ENCODE data around the gene DOP1B. TPM values are rescaled to one million over a fixed set of nuclear protein-coding genes. Genes with fewer than 3 reads are reported as not detected.
A peak's percentile ranks its signal among the peaks of the same experiment; 100 is the strongest.
"Not testable (repeated sequence)": the region's sequence is repeated elsewhere in the genome, so short reads cannot be mapped to it uniquely, and the experiment has no call there.

The DOP1B gene
- total RNA-seq, 2 donors from 2014 or later, result 6.5 to 7.0 TPM

DNA sequence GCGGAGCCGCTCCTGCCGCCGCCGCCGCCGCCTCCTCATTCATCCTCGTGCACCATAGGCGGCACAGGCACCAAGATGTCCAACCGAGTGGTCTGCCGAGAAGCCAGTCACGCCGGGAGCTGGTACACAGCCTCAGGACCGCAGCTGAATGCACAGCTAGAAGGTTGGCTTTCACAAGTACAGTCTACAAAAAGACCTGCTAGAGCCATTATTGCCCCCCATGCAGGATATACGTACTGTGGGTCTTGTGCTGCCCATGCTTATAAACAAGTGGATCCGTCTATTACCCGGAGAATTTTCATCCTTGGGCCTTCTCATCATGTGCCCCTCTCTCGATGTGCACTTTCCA is 26.2 kb upstream of the DOP1B start:
- ATAC-seq; DNase-seq; intact Hi-C loops (cut with DNase I): not testable (repeated sequence)

DNA sequence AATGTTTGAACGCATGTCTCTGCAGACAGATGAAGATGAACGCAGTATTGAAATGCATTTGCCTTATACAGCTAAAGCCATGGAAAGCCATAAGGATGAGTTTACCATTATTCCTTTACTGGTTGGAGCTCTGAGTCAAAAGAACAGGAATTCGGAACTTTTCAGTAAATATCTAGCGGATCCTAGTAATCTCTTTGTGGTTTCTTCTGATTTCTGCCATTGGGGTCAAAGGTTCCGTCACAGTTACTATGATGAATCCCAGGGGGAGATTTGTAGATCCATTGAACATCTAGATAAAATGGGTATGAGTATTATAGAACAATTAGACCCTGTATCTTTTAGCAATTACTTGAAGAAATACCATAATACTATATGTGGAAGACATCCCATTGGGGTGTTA is 25.8 kb upstream of the DOP1B start:
- DNase-seq; ATAC-seq; intact Hi-C loops (cut with DNase I): not testable (repeated sequence)

DNA sequence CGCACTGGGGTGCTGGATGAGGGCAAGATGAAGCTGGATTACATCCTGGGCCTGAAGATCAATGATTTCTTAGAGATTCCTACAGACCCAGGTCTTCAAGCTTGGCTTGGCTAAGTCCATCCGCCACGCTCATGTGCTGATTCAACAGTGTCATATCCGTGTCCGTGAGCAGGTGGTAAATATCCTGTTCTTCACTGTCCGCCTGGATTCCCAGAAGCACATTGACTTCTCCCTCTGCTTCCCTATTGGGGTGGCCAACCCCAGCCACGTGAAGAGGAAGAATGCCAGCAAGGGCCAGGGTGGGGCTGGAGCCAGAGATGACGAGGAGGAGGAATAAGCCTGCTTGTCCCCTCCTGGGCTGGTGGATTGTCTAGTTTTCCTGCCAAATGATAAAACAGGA is 23.9 kb upstream of the DOP1B start:
- intact Hi-C loops (cut with DNase I), result no loop called here
- ATAC-seq, result no peak
- no peak for DNase-seq

DNA sequence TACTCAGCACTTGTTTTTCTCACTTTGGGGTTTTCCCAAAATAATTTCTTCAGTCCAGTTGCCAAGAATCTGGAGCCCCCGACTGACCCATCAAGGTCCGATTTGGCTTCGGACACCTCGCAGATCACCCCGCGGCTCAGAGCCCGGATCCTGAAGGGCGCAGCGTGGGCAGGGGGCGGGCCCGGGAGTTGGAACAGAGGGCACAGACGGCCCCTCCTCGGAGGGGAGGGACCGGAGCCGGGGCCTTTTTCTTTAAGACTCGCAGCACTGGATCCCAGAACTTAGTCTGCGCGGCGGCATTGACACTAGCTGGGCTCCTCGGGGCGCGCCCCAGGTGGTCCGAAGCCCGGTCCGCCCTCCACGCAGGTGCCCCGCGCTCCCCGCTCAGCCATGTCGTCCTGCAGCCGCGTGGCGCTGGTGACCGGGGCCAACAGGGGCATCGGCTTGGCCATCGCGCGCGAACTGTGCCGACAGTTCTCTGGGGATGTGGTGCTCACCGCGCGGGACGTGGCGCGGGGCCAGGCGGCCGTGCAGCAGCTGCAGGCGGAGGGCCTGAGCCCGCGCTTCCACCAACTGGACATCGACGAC is 21.7 kb upstream of the DOP1B start, which contains the start of gene CBR3:
TSS of gene CBR3 (plus strand) at position 277 of the 588 bp plus-strand sequence. CDS start at position 391, 114 bp downstream.
- intact Hi-C loops (cut with DNase I), result no loop called here
- ATAC-seq, result peak; percentile 69 to 74
- DNase-seq, result peak; percentile 68

DNA sequence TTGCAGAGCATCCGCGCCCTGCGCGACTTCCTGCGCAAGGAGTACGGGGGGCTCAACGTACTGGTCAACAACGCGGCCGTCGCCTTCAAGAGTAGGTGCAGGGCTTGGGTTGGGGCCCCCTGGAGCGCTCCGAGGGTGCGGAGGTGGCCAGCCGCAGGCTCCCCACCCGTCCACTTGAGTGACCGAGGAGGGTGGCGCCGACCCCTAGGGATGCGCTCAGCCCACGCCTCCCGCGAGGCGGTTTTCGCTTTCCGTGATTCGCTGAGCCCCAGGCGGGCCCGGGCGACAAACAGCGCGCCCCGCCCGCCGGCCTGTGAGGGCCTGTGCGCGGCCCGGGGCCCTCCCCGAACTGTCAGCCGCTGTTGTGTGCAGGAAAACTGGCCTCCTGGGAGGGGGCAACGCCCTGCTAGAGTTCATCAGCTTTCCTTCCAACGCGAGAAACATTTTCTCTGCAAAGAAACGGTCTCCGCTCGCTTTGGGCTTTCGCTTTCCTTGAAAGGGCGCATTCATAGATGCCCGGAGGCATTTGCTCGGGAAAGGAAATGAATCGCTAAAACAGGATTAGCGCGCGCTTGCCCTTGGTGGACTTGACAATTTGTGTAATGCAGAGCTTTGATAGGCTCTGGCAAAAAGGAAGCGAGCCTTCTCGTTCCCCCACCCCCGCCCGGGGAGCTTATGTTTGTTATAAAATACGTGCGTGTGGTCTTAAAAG is 21.1 kb upstream of the DOP1B start:
- peak; percentile 92 for ATAC-seq
- intact Hi-C loops (cut with DNase I), result no loop called here

DNA sequence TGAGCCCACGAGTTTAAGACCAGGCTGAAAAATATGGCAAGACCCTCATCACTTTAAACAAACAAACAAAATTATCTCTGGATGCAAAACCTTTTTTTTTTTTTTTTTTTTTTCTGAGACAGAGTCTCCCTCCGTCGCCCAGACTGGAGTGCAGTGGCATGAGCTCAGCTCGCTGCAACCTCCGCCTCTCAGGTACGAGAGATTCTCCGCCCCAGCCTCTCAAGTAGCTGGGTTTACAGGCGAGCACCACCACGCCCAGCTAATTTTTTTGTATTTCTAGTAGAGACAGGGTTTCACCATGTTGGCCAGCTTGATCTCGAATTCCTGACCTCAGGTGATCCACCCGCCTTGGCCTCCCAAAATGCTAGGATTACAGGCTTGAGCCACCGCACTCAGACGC is 16.8 kb upstream of the DOP1B start:
- intact Hi-C loops (cut with DNase I), result loop anchor here (5.0 to 10.0 kb wide), 2 partner anchors 185 to 193 kb away; partner anchors contain the start of gene MORC3 (in 1 of the 2)
- not testable (repeated sequence) for DNase-seq, ATAC-seq

More for the DNA sequence above, 21.1 kb upstream of the DOP1B start:
- peak; percentile 83 for DNase-seq

DNA sequence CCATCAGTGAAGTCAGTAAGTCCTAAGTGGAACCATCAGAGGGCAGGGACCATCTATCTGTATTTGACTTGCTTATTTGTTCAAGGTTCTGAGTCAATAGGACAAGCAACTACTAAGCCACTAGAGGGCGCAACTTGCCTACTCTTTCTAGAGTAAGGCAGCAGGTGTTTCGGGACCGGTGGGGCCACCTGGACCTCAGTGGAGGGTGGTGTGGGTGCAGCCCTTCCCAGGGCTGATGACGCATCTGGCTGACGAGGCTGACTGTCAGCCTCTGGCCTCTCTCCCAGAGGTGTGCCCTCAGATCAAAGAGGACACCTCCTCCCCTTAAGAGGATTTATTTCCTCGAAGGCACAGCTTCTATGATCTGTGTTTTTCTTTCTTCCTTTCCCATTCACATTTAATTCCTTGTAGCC is 15.1 kb upstream of the DOP1B start:
- ATAC-seq (peak; percentile 87 to 94), DNase-seq (peak; percentile 79)
- intact Hi-C loops (cut with DNase I), result loop anchor here (5.0 to 10.0 kb wide), 2 partner anchors 183 to 191 kb away; partner anchors contain the start of gene MORC3 (in 1 of the 2)

DNA sequence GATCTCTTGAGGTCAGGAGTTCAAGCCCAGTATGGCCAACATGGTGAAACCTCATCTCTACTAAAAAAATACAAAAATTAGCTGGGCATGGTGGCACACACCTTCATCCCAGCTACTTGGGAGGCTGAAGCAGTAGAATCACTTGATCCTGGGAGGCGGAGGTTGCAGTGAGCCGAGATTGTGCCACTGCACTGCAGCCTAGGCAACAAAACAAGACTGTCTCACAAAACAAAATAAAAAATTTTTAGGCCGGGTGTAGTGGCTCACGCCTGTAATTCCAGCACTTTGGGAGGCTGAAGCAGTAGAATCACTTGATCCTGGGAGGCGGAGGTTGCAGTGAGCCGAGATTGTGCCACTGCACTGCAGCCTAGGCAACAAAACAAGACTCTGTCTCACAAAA is 12.4 kb upstream of the DOP1B start:
- intact Hi-C loops (cut with DNase I), result loop anchor here (5.0 to 10.0 kb wide), 2 partner anchors 181 to 188 kb away; partner anchors contain the start of gene MORC3 (in 1 of the 2)
- not testable (repeated sequence) for ATAC-seq, DNase-seq

DNA sequence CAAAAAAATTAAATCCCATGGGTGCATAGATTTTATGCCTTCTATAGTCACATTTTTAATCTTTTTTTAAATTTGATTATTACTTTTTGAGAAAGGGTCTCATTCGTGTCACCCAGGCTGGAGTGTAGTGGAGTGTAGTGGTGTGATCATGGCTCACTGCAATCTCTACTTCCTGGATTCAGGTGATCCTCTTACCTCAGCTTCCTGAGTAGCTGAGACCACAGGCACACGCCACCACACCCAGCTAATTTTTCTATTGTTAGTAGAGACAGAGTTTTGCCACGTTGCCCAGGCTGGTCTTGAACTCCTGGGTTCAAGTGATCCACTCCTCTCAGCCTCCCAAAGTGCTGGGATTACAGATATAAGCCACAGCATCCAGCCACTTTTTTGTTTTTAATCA is 11.4 kb upstream of the DOP1B start:
- ATAC-seq (no peak), DNase-seq (no peak)
- intact Hi-C loops (cut with DNase I), result loop anchor here in 1 of 2 donors (10.0 kb wide), 1 partner anchor 180 kb away; the partner anchor contains the start of gene MORC3

DNA sequence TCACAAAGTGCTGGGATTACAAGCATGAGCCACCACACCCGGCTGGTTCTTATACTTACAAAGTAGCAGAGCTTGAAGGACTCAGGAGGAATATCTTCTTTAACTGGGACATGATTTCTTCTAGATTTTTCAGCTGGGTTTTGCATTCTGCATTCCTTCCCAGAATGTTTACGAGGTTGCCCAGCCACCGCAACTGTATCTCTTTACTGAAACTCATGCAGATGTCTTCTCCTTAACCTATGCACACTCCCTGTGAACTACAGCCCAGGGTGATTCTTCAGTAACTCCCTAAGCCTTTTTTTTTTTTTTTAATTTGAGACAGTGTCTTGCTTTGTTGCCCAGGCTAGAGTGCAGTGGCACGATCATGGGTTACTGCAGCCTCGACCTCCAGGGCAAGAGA is 8.7 kb upstream of the DOP1B start:
- DNase-seq, result no peak

DNA sequence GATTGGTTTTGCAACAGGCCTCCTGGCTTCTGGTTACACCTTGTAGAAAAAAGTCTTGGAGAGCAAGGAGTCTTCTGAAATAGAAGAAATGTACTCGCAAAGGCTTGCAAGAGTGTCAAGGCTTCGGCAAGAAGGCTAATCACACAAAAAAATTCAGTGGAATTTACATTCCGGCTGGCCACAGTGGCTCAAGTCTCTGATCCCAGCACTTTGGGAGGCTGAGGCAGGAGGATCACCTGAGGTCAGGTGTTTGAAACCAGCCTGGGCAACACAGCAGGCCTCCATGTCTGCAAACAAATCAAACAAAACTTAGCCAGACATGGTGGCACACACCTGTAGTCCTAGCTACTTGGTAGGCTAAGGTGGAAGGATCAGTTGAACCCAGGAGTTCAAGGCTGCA is 7.7 kb upstream of the DOP1B start:
- intact Hi-C loops (cut with DNase I), result loop anchor here in 1 of 2 donors (10.0 kb wide), 1 partner anchor 176 kb away; the partner anchor contains the start of gene MORC3
- ATAC-seq (no peak), DNase-seq (no peak)

More for the DNA sequence above, 8.7 kb upstream of the DOP1B start:
- intact Hi-C loops (cut with DNase I), result loop anchor here in 1 of 2 donors (10.0 kb wide), 1 partner anchor 177 kb away; the partner anchor contains the start of gene MORC3
- ATAC-seq, result no peak

DNA sequence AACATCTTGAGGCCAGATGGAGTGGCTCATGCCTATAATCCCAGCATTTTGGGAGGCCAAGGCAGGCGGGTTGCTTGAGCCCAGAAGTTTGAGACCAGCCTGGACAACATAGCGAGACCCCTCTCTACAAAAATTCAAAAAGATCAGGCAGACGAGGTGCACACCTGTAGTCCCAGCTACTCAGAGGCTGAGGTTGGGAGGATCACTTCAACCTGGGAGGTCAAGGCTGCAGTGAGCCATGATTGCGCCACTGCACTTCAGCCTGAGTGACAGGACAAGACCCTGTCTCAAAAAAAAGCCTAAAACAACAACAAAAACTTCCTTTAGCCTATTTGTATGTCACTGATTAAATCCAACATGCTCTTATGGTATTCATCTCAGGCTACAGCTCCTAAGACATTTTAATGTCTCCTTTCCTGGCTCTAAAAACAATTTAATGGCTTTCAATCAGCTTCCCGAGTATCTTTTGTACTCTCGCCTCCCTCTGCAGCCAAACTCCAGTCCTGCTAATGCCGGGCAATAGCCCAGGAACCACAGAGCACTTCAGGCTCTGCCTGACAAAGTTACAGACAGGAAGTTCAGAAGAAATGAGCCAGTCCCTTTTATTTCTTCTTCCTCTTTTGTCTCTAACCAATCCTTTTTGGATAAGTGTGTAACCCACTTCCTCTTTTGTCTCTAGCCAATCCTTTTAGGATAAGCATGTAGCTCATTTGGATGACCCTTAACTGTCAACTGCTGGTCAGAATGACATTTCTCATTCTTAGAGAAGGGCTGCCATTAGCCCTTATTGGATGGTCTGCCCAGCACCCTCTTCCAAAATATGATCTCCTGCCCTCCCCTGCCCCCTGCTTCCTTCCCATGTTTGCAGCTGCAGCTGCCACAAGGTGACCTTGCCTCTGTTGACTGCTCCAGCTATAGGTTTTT is 6.6 kb upstream of the DOP1B start:
- DNase-seq (peak; percentile 45), ATAC-seq (peak; percentile 86 to 96)
- intact Hi-C loops (cut with DNase I), result loop anchor here in 1 of 2 donors (10.0 kb wide), 1 partner anchor 175 kb away; the partner anchor contains the start of gene MORC3

DNA sequence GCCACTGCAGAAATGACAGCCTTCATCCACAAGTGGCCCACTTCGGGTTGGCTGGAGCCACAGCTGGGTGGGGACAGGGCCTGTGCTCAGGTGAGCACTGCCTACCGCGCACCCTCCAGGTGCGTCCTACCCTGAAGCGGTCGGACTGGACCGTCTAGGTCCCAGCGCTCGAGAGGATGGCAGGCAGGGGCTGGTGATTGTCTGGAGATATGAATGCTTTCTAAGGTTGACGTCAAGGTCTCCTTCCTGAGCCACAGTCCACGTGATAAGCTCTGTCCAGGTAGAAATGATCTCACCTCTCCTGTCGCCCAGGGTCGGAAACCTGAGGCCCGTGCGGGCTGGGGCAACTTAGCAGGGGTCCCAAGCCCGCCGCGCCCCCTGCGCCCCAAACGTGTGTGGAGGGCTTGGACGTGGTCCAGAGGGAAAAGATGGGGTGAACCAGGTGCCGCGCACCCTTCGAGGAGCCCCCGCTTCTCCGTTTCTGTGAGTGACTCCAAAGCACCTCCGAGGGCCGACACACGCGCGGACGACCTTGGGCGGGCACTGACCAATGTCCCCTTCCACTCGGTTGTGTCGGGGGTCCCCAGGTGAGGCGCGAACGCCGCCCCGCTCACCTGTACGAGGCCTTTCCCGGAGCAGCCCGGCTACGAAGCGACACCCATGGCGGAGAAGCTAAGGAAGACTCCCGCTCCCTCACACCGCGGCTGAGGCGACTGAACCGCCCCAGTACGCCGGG is 853 bp upstream of the DOP1B start:
- DNase-seq (peak; percentile 36), ATAC-seq (peak in 1 of 2 donors; percentile 0)
- intact Hi-C loops (cut with DNase I), result loop anchor here in 1 of 2 donors (5.0 kb wide), 1 partner anchor 167 kb away; the partner anchor contains the start of gene MORC3

DNA sequence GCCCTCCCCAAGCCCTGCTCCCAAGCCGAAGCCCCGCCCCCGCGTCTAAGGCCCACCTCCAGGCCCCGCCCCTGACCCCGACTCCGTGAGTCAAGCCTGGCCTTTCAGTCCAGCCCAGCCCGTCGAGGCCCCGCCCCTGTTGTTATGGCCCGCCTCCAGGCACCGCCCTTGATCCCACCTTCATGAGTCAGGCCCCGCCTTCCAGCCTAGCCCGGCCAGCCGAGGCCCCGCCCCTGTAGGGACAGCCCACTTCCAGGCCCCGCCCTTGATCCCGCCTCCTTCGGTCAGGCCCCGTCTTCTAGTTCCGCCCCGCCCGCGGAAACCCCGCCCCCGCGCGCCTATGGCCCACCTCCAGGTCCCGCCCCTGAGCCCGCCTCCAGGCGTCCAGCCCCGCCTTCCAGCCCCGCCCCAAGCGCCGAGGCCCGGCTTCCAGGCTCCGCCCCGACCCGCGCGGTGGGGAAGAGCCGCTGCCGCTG is 247 bp upstream of the DOP1B start:
- DNase-seq (peak; percentile 99), ATAC-seq (peak; percentile 94 to 96)
- intact Hi-C loops (cut with DNase I), result loop anchor here in 1 of 2 donors (5.0 kb wide), 1 partner anchor 166 kb away; the partner anchor contains the start of gene MORC3

DNA sequence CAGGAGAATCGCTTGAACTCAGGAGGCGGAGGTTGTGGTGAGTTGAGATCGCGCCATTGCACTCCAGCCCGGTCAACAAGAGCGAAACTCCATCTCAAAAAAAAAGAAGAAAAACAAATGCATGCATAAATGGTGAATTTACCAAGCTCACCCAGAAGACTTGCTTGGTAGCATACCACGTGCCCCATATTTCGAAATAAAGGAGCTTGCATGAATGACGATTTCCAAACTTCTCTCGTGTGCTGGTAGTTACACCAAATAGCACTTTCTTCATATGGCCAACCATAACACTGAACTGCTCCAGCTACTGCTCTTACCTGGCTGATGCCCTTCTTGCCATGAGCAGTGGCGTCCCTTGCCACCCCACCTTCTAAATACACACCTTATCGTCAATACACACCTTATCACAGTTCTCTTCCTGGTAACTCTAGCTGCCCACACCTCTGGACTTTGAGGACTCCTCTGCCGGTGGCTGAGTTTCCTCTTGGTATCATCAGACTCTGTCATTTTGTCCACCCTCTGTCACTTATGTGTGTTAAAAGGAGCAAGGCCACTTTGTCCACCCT is 2.8 kb downstream of the DOP1B start:
- intact Hi-C loops (cut with DNase I), result loop anchor here in 1 of 2 donors (5.0 kb wide), 1 partner anchor 163 kb away; the partner anchor contains the start of gene MORC3
- DNase-seq (no peak), ATAC-seq (no peak)

DNA sequence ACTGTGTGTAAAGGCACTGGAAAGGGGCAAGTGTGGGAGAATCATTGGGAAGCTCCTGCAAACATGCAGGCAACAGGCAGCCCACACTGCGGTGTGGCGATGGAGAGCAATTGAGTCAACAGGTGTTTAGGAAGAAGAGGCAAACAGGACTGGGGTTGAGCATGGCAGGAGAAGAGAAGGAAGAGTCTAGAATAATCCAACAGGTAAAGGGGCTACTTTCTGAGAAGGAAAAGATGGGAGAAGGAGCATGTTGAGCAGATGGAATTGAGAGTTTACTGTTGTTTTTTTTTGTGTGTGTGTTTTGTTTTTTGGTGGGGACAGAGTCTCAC is 4.2 kb downstream of the DOP1B start:
- no peak for ATAC-seq
- no peak for DNase-seq
- intact Hi-C loops (cut with DNase I), result no loop called here

DNA sequence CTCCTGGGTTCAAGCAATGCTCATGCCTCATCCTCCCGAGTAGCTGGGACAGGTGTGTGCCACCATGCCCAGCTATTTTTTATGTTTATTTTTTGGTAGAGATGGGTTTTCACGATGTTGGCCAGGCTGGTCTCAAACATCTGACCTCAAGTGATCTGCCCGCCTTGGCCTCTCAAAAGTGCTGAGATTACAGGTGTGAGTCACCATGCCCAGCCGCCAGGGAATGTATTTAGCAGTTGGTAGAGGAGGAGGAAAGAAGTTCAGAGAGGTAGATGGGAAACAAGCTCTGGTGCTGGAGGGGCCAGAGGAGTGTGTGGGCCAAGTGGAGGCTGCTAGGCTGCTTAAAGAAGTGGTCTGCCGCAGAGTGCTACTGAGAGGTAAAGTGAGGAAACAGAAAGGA is 6.0 kb downstream of the DOP1B start:
- intact Hi-C loops (cut with DNase I), result no loop called here
- no peak for DNase-seq
- no peak for ATAC-seq
